Measurements from ENCODE around the gene CARD14. TPM values are rescaled to one million over a fixed set of nuclear protein-coding genes. Genes with fewer than 3 reads are reported as not detected.

The CARD14 gene
- total and polyA plus RNA-seq, 2 of the 13 experiments (the other 11 are each of a cell fraction or from before 2014, with no cell fraction given): 0.11 TPM; not detected in 1

DNA sequence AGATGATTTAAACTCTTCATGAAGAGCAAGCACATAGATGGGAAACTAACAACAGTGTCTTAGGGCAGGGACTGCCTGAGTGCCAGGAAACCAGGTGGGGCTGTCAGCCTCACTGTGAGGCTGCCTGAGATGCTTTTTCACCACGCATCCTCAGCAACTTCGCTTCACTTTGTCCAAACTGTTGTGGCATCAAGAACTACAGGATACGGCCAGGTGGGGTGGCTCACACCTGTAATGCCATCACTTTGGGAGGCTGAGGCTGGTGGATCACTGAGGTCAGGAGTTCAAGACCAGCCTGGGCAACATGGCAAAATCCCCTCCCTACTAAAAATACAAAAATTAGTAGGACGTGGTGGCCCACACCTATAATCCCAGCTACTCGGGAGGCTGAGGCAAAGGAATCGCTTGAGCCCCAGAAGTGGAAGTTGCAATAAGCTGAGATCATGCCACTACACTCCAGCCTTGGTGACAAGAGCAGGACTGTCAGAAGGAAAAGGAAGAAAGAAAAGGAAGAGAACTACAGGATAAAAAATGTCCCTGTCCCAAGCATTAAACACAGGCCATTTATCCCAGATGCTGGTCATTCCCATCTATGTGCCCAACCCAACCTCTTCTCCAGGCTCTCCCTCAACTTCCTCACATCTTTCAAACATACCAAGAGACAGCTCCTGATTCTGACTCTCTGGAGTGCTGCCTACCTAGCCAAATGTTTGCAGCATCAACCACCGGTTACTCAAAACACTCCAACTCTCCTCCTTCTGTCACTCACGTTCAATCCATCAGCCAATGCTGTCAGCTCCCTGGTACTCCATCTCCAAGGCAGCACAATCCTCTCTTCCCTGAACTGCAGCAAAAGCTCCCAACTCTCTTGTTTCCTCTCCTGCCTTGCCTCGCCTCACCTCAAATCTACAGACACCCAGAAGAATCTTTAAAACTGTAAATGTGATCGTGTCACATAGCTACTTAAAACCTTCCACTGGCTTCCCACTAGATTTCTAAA lies 24.5 kb upstream of the CARD14 start (continued):
- TF ChIP-seq, protein P1, sequence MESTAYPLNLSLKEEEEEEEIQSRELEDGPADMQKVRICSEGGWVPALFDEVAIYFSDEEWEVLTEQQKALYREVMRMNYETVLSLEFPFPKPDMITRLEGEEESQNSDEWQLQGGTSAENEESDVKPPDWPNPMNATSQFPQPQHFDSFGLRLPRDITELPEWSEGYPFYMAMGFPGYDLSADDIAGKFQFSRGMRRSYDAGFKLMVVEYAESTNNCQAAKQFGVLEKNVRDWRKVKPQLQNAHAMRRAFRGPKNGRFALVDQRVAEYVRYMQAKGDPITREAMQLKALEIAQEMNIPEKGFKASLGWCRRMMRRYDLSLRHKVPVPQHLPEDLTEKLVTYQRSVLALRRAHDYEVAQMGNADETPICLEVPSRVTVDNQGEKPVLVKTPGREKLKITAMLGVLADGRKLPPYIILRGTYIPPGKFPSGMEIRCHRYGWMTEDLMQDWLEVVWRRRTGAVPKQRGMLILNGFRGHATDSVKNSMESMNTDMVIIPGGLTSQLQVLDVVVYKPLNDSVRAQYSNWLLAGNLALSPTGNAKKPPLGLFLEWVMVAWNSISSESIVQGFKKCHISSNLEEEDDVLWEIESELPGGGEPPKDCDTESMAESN (CRISPR knock-in tag; conservative IDR thresholded peaks at IDR 0.05): no peak
- no peak for TF ChIP-seq SMARCE1 (IDR thresholded peaks at IDR 0.05; ENCODE audit: borderline replicate concordance)
- TF ChIP-seq ZNF101 (CRISPR knock-in tag; IDR thresholded peaks at IDR 0.05; ENCODE audit: borderline replicate concordance, low read depth): no peak
- TF ChIP-seq ISL2 (CRISPR knock-in tag; IDR thresholded peaks at IDR 0.05): no peak
- TF ChIP-seq, protein P2, sequence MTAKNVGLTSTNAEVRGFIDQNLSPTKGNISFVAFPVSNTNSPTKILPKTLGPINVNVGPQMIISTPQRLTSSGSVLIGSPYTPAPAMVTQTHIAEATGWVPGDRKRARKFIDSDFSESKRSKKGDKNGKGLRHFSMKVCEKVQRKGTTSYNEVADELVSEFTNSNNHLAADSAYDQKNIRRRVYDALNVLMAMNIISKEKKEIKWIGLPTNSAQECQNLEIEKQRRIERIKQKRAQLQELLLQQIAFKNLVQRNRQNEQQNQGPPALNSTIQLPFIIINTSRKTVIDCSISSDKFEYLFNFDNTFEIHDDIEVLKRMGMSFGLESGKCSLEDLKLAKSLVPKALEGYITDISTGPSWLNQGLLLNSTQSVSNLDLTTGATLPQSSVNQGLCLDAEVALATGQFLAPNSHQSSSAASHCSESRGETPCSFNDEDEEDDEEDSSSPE (CRISPR knock-in tag; IDR thresholded peaks at IDR 0.05): no peak
- TF ChIP-seq ZNF878 (CRISPR knock-in tag; IDR thresholded peaks at IDR 0.05): no peak
- no peak for TF ChIP-seq SOX13 (IDR thresholded peaks at IDR 0.05)
- no peak for TF ChIP-seq SOX13 (CRISPR knock-in tag; conservative IDR thresholded peaks at IDR 0.05 in 1 of 2, IDR thresholded peaks at IDR 0.05 in 1 of 2)
- TF ChIP-seq TGIF2 (CRISPR knock-in tag; IDR thresholded peaks at IDR 0.05): 0 out of 2 replicates have a peak, but pooled peaks have one; percentile 62
- TF ChIP-seq CCAR2 (optimal IDR thresholded peaks at IDR 0.05; ENCODE audit: low read depth, low read length): no peak
- TF ChIP-seq, protein P3, sequence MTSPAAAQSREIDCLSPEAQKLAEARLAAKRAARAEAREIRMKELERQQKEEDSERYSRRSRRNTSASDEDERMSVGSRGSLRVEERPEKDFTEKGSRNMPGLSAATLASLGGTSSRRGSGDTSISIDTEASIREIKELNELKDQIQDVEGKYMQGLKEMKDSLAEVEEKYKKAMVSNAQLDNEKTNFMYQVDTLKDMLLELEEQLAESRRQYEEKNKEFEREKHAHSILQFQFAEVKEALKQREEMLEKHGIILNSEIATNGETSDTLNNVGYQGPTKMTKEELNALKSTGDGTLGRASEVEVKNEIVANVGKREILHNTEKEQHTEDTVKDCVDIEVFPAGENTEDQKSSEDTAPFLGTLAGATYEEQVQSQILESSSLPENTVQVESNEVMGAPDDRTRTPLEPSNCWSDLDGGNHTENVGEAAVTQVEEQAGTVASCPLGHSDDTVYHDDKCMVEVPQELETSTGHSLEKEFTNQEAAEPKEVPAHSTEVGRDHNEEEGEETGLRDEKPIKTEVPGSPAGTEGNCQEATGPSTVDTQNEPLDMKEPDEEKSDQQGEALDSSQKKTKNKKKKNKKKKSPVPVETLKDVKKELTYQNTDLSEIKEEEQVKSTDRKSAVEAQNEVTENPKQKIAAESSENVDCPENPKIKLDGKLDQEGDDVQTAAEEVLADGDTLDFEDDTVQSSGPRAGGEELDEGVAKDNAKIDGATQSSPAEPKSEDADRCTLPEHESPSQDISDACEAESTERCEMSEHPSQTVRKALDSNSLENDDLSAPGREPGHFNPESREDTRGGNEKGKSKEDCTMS (CRISPR knock-in tag; conservative IDR thresholded peaks at IDR 0.05): no peak
- 0 out of 2 replicates have a peak, but pooled peaks have one; percentile 59 for TF ChIP-seq DNMT1 (CRISPR knock-in tag; IDR thresholded peaks at IDR 0.05)
- no peak for TF ChIP-seq NFE2L2 (IDR thresholded peaks at IDR 0.05; ENCODE audit: low read length)
- no peak for TF ChIP-seq NRL (CRISPR knock-in tag; IDR thresholded peaks at IDR 0.05; ENCODE audit: borderline replicate concordance)
- no peak for TF ChIP-seq ZNF343 (CRISPR knock-in tag; IDR thresholded peaks at IDR 0.05)
- TF ChIP-seq GATAD2A (CRISPR knock-in tag; IDR thresholded peaks at IDR 0.05): no peak
- TF ChIP-seq ZNF589 (CRISPR knock-in tag; conservative IDR thresholded peaks at IDR 0.05): no peak
- no peak for TF ChIP-seq ZNF768 (CRISPR knock-in tag; IDR thresholded peaks at IDR 0.05)
- no peak for TF ChIP-seq ELF3 (CRISPR knock-in tag; IDR thresholded peaks at IDR 0.05)
- TF ChIP-seq STAT5B (CRISPR knock-in tag; IDR thresholded peaks at IDR 0.05): no peak
- TF ChIP-seq TBX3 (IDR thresholded peaks at IDR 0.05; ENCODE audit: borderline replicate concordance): no peak
- TF ChIP-seq ZNF451 (CRISPR knock-in tag; IDR thresholded peaks at IDR 0.05): no peak
- TF ChIP-seq ZKSCAN8 (CRISPR knock-in tag; IDR thresholded peaks at IDR 0.05; ENCODE audit: borderline replicate concordance): no peak
- 0 out of 2 replicates have a peak, but pooled peaks have one; percentile 35 for TF ChIP-seq ZNF460 (CRISPR knock-in tag; IDR thresholded peaks at IDR 0.05; ENCODE audit: borderline replicate concordance)
